Eye (tissue), 1 donor: ENCODE measurements around the gene MTF1.

Experiments used
- DNase-seq: peaks from one replicate; pipeline ENCODE4 v3.0.0-alpha.2; 2015

The MTF1 gene

GRCh38 chr1:37828410-37829074, 30.9 kb downstream of the MTF1 start:
- no peak for DNase-seq

- DNase-seq = no peak
Observed at GRCh38 chr1:37825506-37825905, 33.9 kb downstream of the MTF1 start.

DNA sequence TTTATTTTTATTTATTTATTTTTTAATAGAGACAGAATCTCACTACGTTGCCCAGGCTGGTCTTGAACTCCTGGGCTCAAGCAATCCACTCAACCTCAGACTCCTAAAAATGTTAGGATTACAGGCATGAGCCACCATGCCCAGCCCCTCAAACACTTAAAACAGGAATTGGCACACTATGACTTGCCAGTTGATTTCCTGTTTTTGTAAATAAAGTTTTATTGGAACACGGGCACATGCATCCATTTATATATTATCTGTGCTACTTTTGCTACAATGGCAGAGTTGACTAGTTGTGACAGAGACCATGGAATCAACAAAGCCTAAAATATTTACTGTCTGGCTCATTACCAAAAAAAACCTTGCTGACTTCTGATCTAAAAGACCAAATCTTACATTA, 35.4 kb downstream of the MTF1 start:
- DNase-seq = no peak

GRCh38 chr1:37822906-37823815, 36.2 kb downstream of the MTF1 start:
- no peak for DNase-seq

DNA sequence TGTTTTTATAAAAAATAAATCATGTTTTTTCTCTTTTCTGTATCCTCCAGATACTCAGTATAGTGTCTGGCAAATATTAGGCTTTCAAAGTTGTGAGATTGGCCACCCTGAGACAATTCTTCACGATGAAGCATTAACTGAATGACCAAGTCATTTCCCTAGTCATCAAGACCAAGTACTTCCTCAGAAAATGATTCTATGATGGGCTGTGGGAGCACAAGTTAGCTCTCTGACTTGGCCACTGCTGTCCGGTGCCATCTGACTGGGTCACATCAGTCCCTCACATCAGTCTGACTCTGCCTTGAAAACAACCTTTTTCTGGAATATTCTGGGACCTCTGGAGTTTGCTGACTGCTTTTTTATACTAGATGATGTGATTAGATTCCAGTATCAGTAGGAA, 37.9 kb downstream of the MTF1 start:
- no peak for DNase-seq

- peak; percentile 22 for DNase-seq
Observed at GRCh38 chr1:37817481-37817880, 41.9 kb downstream of the MTF1 start.

- peak; percentile 24 for DNase-seq
Observed at GRCh38 chr1:37814252-37814651, 45.1 kb downstream of the MTF1 start.

DNA sequence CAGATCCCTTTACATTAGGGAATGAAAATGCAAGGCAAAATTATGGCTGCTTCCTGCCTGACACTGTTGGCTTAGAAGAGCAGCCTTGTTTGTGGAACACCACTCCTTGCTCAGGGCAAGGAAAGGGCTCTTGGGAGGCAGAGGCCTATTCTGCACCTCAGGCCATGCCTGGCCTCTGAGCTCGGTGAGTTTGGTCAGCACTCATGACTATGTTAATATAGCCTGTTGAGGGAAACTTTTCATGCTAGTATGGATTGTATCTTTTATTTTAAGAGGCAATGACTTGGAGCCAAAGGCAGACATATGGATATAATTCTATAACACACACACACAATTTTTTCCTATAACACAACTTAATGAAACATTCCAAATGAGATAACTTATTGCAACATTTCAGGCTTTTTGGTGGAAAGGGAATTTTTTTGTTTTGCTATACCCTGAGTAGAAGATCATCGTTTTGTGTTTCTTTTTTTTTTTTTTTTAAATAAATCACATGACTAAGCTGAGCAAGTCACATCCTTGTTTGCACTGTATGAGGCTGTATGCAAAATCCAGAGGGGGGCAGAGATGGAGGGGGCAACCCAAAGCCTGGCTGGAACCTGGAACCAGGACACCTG, 45.8 kb downstream of the MTF1 start:
- DNase-seq = peak; percentile 38

- peak; percentile 91 for DNase-seq
Observed at GRCh38 chr1:37811027-37811655, 48.3 kb downstream of the MTF1 start.

- no peak for DNase-seq
Observed at GRCh38 chr1:37809942-37810341, 49.5 kb downstream of the MTF1 start.

GRCh38 chr1:37808369-37809319, 50.7 kb downstream of the MTF1 start:
- DNase-seq = no peak

GRCh38 chr1:37807555-37808368, 51.6 kb downstream of the MTF1 start, which contains the start of the genes C1orf122 and YRDC:
Gene C1orf122, plus strand, starts transcription at chr1:37807790. Its CDS starts 615 bp downstream, at chr1:37808405.
Gene YRDC, minus strand, starts transcription at chr1:37808208. Its CDS starts 28 bp downstream, at chr1:37808180.
- DNase-seq = peak; percentile 98

GRCh38 chr1:37807220-37807554, 52.2 kb downstream of the MTF1 start:
- peak; percentile 4 for DNase-seq

DNA sequence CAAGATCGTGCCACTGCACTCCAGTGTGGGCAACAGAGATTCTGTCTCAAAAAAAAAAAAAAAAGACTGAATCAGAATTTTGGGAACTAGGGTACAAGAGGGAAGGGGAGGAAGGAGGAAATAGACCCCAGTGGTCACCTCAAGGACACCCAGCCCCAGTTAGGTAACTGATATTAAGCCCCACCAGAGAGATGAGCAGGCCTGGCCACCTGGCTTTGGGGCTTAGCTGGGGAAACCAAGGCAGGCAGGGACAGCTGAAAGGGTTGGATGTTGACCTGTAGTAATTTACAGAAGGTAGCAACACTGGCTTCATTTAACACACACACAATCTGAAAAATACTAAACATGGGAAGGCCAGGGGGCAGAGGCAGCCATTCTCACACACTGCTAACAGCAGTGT, 57.0 kb downstream of the MTF1 start:
- DNase-seq = no peak

DNA sequence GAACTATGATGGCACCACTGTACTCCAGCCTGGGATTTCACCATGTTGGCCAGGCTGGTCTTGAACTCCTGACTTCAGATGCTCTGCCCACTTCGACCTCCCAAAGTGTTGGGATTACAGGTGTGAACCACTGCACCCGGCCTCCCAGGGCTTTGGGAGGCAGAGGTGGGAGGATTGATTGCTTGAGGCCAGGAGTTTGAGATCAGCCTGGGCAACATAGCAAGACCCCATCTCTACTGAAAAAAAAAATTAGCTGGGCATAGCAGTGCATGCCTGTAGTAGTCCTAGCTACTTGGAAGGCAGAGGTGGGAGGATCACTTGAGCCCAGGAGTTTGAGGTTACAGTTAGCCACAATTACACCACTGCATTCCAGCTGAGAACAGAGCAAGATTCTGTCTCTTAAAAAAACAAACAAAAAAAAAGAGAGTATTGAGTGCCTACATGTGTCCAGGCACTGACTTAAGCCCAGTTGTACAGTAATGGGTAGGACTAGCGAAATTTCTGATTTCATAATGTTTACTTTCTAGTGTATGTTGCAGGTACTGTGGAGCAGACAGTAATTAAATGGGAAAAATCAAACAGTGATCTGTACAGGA, 61.5 kb downstream of the MTF1 start:
- no peak for DNase-seq

DNA sequence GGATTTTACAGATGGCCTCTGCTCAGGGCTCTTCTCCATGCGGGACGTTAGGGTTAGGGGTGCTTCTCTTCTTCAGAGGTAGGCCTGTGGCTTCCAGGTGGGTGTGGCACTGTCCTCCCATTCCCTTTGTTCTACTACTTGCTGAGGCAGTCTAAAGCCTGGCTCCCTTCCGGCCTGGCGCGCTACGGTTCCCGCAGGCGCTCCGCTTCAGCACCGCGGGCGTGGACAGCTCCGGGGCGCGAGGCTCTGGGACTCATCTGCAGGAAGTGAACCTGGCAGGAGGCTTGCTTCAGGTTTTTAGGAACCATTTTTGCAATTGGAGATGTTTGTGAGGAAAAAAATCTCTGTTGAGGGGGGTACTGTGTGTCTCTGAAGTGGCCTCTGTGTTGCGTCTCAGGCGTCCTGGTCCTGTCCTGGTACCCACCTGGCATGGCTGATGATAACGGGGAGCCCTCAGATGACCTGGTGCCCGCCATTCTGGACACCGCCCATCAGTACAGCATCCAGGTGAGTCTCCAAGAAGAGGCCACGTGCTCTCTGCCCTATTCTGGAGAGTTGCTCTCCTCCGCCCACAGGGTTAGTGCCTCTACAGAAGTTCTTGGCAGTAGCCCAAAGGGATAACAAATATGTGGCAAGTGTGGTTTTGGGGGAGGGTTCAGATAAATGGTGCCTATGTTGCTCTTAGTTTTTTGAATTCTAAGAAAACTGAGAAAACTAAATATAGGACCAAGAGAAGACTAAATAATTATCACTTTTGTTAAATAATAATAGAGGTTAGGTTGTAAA, 63.9 kb downstream of the MTF1 start:
- peak; percentile 81 for DNase-seq

DNA sequence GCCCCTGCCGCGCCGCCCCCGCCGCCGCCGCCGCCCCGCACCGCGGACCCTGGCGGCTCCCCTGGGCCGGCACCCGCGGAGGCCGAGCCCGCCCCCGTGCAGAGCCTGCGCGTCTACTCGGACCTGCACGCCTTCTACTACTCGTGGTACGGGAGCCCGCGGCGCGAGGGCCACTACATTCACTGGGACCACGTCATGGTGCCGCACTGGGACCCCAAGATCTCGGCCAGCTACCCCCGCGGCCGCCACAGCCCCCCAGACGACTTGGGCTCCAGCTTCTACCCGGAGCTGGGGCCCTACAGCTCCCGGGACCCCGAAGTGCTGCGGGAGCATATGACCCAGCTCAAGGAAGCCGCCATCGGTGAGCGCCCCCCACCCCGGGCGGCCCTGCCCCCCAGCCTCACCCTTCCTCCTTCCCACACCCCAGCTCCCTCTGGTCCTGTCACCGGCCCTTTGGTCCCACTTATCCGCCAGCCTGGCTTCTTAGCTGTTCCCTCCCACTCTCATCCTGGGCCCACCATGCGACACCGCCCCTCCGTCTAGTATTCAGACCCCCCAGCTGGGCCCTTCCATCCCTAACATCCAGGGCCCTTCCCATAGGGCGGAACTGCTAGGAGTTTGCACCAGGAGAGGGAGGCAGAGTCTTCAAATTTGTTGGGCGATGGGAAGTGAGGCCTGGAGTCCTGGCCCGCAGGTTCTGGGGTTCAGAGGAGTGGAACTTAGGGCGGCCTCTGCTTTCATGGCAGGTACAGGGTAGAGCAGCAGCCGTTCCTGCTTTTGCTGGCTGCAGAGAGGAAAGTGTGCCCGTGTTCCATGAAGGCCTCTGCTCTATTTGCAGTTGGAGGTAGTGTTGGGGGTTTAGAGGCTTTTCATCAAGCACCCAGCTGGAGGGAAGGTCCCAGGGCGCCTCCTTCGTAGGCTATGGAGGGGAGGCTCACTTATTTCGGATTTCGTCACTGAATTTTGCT, 64.7 kb downstream of the MTF1 start:
- DNase-seq = peak; percentile 39

- DNase-seq = peak; percentile 81
Observed at GRCh38 chr1:37793773-37794371, 65.5 kb downstream of the MTF1 start, which contains the start of gene MANEAL. Gene MANEAL, plus strand, starts transcription at chr1:37793847. Its CDS starts 336 bp downstream, at chr1:37794183.
